ENCODE results near the gene MOB3C.

The MOB3C gene

DNA sequence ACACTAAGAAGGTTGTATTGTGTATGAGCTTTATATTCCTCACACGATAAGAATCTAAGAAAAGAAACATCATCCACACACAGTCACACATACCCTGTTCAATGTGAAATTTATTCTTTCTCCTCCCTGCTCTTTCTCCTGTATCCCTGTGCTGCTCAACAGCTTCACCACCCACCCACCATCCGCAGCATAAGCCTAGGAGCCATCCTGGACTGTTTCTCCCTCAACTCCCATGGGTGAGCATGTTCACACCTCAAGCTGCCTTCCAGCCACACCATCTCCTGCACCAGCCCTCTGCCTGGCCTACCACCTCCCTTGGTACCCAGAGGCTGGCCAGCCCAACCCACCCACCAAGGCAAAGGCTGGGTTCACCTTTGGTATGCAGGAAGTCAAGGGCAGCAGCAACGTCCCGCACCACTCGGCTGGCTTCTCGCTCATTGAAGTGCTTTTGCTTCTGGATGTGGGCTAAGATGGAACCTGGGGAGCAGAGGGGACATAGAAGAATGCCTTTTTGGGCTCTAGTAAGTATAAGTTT, 44.9 kb downstream of the MOB3C start:
- ATAC-seq = no peak
- TF ChIP-seq ZNF8 (CRISPR knock-in tag; IDR thresholded peaks at IDR 0.05) = no peak
- no peak for TF ChIP-seq ISL1 (CRISPR knock-in tag; IDR thresholded peaks at IDR 0.05)
- no peak for TF ChIP-seq GLIS3 (CRISPR knock-in tag; IDR thresholded peaks at IDR 0.05)
- TF ChIP-seq ARNTL (CRISPR knock-in tag; IDR thresholded peaks at IDR 0.05; ENCODE audit: borderline replicate concordance, low read depth) = no peak
- no peak for TF ChIP-seq ZC3H10 (CRISPR knock-in tag; IDR thresholded peaks at IDR 0.05)
- TF ChIP-seq ZNF565 (CRISPR knock-in tag; conservative IDR thresholded peaks at IDR 0.05; ENCODE audit: low read depth) = no peak
- no peak for TF ChIP-seq CSDC2 (CRISPR knock-in tag; IDR thresholded peaks at IDR 0.05)
- no peak for TF ChIP-seq PPARA (CRISPR knock-in tag; IDR thresholded peaks at IDR 0.05; ENCODE audit: borderline replicate concordance)
- TF ChIP-seq TOX (CRISPR knock-in tag; IDR thresholded peaks at IDR 0.05; ENCODE audit: borderline replicate concordance) = no peak
- no peak for TF ChIP-seq ZFP3 (CRISPR knock-in tag; IDR thresholded peaks at IDR 0.05)
- no peak for TF ChIP-seq SNAI2 (CRISPR knock-in tag; IDR thresholded peaks at IDR 0.05)
- TF ChIP-seq, protein P1, sequence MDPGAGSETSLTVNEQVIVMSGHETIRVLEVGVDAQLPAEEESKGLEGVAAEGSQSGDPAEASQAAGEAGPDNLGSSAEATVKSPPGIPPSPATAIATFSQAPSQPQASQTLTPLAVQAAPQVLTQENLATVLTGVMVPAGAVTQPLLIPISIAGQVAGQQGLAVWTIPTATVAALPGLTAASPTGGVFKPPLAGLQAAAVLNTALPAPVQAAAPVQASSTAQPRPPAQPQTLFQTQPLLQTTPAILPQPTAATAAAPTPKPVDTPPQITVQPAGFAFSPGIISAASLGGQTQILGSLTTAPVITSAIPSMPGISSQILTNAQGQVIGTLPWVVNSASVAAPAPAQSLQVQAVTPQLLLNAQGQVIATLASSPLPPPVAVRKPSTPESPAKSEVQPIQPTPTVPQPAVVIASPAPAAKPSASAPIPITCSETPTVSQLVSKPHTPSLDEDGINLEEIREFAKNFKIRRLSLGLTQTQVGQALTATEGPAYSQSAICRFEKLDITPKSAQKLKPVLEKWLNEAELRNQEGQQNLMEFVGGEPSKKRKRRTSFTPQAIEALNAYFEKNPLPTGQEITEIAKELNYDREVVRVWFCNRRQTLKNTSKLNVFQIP (CRISPR knock-in tag; IDR thresholded peaks at IDR 0.05; ENCODE audit: borderline replicate concordance, low read depth) = no peak
- TF ChIP-seq, protein P2, sequence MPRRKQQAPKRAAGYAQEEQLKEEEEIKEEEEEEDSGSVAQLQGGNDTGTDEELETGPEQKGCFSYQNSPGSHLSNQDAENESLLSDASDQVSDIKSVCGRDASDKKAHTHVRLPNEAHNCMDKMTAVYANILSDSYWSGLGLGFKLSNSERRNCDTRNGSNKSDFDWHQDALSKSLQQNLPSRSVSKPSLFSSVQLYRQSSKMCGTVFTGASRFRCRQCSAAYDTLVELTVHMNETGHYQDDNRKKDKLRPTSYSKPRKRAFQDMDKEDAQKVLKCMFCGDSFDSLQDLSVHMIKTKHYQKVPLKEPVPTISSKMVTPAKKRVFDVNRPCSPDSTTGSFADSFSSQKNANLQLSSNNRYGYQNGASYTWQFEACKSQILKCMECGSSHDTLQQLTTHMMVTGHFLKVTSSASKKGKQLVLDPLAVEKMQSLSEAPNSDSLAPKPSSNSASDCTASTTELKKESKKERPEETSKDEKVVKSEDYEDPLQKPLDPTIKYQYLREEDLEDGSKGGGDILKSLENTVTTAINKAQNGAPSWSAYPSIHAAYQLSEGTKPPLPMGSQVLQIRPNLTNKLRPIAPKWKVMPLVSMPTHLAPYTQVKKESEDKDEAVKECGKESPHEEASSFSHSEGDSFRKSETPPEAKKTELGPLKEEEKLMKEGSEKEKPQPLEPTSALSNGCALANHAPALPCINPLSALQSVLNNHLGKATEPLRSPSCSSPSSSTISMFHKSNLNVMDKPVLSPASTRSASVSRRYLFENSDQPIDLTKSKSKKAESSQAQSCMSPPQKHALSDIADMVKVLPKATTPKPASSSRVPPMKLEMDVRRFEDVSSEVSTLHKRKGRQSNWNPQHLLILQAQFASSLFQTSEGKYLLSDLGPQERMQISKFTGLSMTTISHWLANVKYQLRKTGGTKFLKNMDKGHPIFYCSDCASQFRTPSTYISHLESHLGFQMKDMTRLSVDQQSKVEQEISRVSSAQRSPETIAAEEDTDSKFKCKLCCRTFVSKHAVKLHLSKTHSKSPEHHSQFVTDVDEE (CRISPR knock-in tag; IDR thresholded peaks at IDR 0.05) = no peak
- TF ChIP-seq, protein P3, sequence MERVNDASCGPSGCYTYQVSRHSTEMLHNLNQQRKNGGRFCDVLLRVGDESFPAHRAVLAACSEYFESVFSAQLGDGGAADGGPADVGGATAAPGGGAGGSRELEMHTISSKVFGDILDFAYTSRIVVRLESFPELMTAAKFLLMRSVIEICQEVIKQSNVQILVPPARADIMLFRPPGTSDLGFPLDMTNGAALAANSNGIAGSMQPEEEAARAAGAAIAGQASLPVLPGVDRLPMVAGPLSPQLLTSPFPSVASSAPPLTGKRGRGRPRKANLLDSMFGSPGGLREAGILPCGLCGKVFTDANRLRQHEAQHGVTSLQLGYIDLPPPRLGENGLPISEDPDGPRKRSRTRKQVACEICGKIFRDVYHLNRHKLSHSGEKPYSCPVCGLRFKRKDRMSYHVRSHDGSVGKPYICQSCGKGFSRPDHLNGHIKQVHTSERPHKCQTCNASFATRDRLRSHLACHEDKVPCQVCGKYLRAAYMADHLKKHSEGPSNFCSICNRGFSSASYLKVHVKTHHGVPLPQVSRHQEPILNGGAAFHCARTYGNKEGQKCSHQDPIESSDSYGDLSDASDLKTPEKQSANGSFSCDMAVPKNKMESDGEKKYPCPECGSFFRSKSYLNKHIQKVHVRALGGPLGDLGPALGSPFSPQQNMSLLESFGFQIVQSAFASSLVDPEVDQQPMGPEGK (CRISPR knock-in tag; IDR thresholded peaks at IDR 0.05; ENCODE audit: borderline replicate concordance) = no peak
- TF ChIP-seq RARB (CRISPR knock-in tag; IDR thresholded peaks at IDR 0.05) = no peak
- no peak for TF ChIP-seq OSR1 (CRISPR knock-in tag; IDR thresholded peaks at IDR 0.05)
- no peak for TF ChIP-seq ESRRG (CRISPR knock-in tag; IDR thresholded peaks at IDR 0.05)
- TF ChIP-seq ZNF70 (CRISPR knock-in tag; IDR thresholded peaks at IDR 0.05) = no peak
- TF ChIP-seq ZFP30 (CRISPR knock-in tag; IDR thresholded peaks at IDR 0.05) = no peak
- TF ChIP-seq TCF4 (CRISPR knock-in tag; IDR thresholded peaks at IDR 0.05; ENCODE audit: borderline replicate concordance) = no peak

DNA sequence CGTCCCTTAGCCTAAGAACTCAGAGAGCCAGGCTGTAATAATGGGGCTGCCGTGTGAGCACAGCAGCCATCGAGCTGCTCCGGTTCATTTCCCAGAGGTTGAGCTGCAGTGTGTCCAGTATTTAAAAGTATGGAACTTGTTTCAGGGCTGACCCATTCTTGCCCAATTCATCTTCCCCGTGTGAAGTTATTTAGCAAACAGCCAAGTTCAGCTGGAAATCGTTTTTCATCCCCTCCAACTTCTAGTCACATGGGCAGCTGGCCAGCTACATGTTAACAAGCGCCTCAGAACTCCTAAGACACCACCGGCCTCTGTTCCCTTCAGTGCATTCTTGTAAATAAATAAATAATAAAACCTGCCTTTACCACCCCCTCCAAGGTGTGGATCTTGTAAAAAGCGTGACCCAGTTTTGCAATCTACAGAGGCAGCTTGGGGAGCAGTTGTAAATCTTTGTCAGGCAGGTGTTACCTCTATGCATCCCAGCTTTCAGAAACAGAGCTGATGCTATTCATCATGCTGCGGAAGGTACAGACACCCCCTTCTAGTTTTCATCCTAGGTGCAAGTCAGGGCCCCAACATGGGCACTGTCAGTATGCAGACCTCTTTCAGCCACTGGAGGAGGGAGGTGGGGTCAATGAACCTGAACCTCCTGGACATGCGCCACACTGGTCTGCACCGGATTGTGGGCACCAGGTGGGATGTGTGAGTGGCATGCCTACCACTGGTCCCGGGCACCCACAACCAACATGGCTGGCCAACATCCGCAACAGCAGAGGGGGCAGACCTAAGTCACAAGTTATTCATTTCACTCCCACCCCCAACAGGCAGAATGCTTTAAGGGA, 46.5 kb downstream of the MOB3C start:
- no peak for ATAC-seq
- no peak for TF ChIP-seq TCF4 (CRISPR knock-in tag; IDR thresholded peaks at IDR 0.05; ENCODE audit: borderline replicate concordance)
- TF ChIP-seq, protein P4, sequence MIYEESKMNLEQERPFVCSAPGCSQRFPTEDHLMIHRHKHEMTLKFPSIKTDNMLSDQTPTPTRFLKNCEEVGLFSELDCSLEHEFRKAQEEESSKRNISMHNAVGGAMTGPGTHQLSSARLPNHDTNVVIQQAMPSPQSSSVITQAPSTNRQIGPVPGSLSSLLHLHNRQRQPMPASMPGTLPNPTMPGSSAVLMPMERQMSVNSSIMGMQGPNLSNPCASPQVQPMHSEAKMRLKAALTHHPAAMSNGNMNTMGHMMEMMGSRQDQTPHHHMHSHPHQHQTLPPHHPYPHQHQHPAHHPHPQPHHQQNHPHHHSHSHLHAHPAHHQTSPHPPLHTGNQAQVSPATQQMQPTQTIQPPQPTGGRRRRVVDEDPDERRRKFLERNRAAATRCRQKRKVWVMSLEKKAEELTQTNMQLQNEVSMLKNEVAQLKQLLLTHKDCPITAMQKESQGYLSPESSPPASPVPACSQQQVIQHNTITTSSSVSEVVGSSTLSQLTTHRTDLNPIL (CRISPR knock-in tag; IDR thresholded peaks at IDR 0.05; ENCODE audit: low read depth) = no peak
- TF ChIP-seq, protein P3 (CRISPR knock-in tag; IDR thresholded peaks at IDR 0.05; ENCODE audit: borderline replicate concordance) = no peak
- TF ChIP-seq ESRRG (CRISPR knock-in tag; IDR thresholded peaks at IDR 0.05) = no peak
- no peak for TF ChIP-seq SNAI2 (CRISPR knock-in tag; IDR thresholded peaks at IDR 0.05)
- TF ChIP-seq PPARA (CRISPR knock-in tag; IDR thresholded peaks at IDR 0.05; ENCODE audit: borderline replicate concordance) = no peak
- TF ChIP-seq ZC3H10 (CRISPR knock-in tag; IDR thresholded peaks at IDR 0.05) = no peak
- no peak for TF ChIP-seq RARB (CRISPR knock-in tag; IDR thresholded peaks at IDR 0.05)
- no peak for TF ChIP-seq ZNF70 (CRISPR knock-in tag; IDR thresholded peaks at IDR 0.05)
- TF ChIP-seq ZFP3 (CRISPR knock-in tag; IDR thresholded peaks at IDR 0.05) = no peak
- TF ChIP-seq, protein P1 (CRISPR knock-in tag; IDR thresholded peaks at IDR 0.05; ENCODE audit: borderline replicate concordance, low read depth) = no peak
- TF ChIP-seq ZNF565 (CRISPR knock-in tag; conservative IDR thresholded peaks at IDR 0.05; ENCODE audit: low read depth) = no peak
- TF ChIP-seq ARNTL (CRISPR knock-in tag; IDR thresholded peaks at IDR 0.05; ENCODE audit: borderline replicate concordance, low read depth) = no peak
- TF ChIP-seq ZFP30 (CRISPR knock-in tag; IDR thresholded peaks at IDR 0.05) = no peak
